ENCODE data around the gene PKIB.
"Not testable (repeated sequence)": the region's sequence is repeated elsewhere in the genome, so short reads cannot be mapped to it uniquely, and the experiment has no call there.

Gene PKIB

GRCh38 chr6:122713138-122713537 is 102.9 kb downstream of the PKIB start:
- no peak for DNase-seq

- no peak for DNase-seq
Measured at GRCh38 chr6:122714059-122714458, 103.9 kb downstream of the PKIB start.

- no peak for DNase-seq
Measured at GRCh38 chr6:122715725-122716124, 105.5 kb downstream of the PKIB start.

GRCh38 chr6:122717350-122717749 is 107.1 kb downstream of the PKIB start:
- no peak for DNase-seq

- DNase-seq, result no peak
Measured at GRCh38 chr6:122718616-122719015, 108.4 kb downstream of the PKIB start.

GRCh38 chr6:122719176-122719575 is 109.0 kb downstream of the PKIB start:
- DNase-seq, result no peak

GRCh38 chr6:122722746-122723145 is 112.5 kb downstream of the PKIB start:
- no peak for DNase-seq

- DNase-seq, result no peak
Measured at GRCh38 chr6:122726649-122727048, 116.4 kb downstream of the PKIB start.

- DNase-seq, result no peak
Measured at GRCh38 chr6:122727244-122727643, 117.0 kb downstream of the PKIB start.

- DNase-seq, result no peak
Measured at GRCh38 chr6:122730334-122730733, 120.1 kb downstream of the PKIB start.

- DNase-seq, result no peak
Measured at GRCh38 chr6:122730775-122731386, 120.7 kb downstream of the PKIB start.

GRCh38 chr6:122733259-122733658 is 123.1 kb downstream of the PKIB start:
- no peak for DNase-seq

- no peak for DNase-seq
Measured at GRCh38 chr6:122734529-122735395, 124.6 kb downstream of the PKIB start.

GRCh38 chr6:122735582-122735981 is 125.4 kb downstream of the PKIB start:
- no peak for DNase-seq

- DNase-seq, result no peak
Measured at GRCh38 chr6:122736163-122736562, 126.0 kb downstream of the PKIB start.

- no peak for DNase-seq
Measured at GRCh38 chr6:122736616-122737015, 126.4 kb downstream of the PKIB start.

GRCh38 chr6:122740091-122740490 is 129.9 kb downstream of the PKIB start:
- no peak for DNase-seq

- DNase-seq, result no peak
Measured at GRCh38 chr6:122740936-122741335, 130.7 kb downstream of the PKIB start.

GRCh38 chr6:122744247-122744646 is 134.0 kb downstream of the PKIB start:
- not testable (repeated sequence) for DNase-seq

- not testable (repeated sequence) for DNase-seq
Measured at GRCh38 chr6:122744856-122745255, 134.7 kb downstream of the PKIB start.

GRCh38 chr6:122746688-122747087 is 136.5 kb downstream of the PKIB start:
- DNase-seq, result no peak

- DNase-seq, result no peak
Measured at GRCh38 chr6:122747573-122747972, 137.4 kb downstream of the PKIB start.

GRCh38 chr6:122748945-122749344 is 138.7 kb downstream of the PKIB start:
- DNase-seq, result not testable (repeated sequence)

GRCh38 chr6:122749451-122750050 is 139.3 kb downstream of the PKIB start:
- no peak for DNase-seq

All from central memory CD4-positive, alpha-beta T cell (primary cell).